ENCODE measurements around the gene ARHGAP9. TPM values are rescaled to one million over a fixed set of nuclear protein-coding genes. Genes with fewer than 3 reads are reported as not detected.
"Not testable (repeated sequence)": the region's sequence is repeated elsewhere in the genome, so short reads cannot be mapped to it uniquely, and the experiment has no call there.

The ARHGAP9 gene
- total RNA-seq, 2 experiments from 2014 or later, result 234 to 363 TPM

- Mint-ChIP-seq H3K27me3 (no peaks in the 10 kb centered on the region), H3K36me3 (no peaks in the 10 kb centered on the region), H3K27ac (no peak overlapping the region), H3K9me3 (ENCODE audit: low read depth) (no peaks in the 10 kb centered on the region), H3K4me3 (no peak overlapping the region), H3K4me1 (peaks cover 24% of the 10 kb centered on the region)
- ATAC-seq (no peak), DNase-seq (no peak)
- CTCF ChIA-PET, result interaction anchor here (0.8 to 15.0 kb wide), 15 partner anchors 9 to 240 kb away, joined by 3 to 144 read pairs (median 12); partner anchors contain the start of gene ARHGAP9
Measured at GRCh38 chr12:57454213-57454565, 25.5 kb downstream of the ARHGAP9 start.

- DNase-seq (peak; percentile 75), ATAC-seq (peak; percentile 69)
- peaks cover 17% of the 10 kb centered on the region for H3K4me1 Mint-ChIP-seq
- CTCF ChIA-PET, result interaction anchor here (0.6 to 15.0 kb wide), 36 partner anchors 9 to 374 kb away, joined by 3 to 144 read pairs (median 5); partner anchors contain the start of genes ARHGAP9, B4GALNT1 and NEMP1
- no peak overlapping the region for H3K4me3 Mint-ChIP-seq
- H3K9me3 Mint-ChIP-seq (ENCODE audit: low read depth), result no peaks in the 10 kb centered on the region
- H3K27me3 Mint-ChIP-seq, result no peaks in the 10 kb centered on the region
- no peaks in the 10 kb centered on the region for H3K36me3 Mint-ChIP-seq
- H3K27ac Mint-ChIP-seq, result no peak overlapping the region
Measured at GRCh38 chr12:57452937-57453509, 26.6 kb downstream of the ARHGAP9 start.

DNA sequence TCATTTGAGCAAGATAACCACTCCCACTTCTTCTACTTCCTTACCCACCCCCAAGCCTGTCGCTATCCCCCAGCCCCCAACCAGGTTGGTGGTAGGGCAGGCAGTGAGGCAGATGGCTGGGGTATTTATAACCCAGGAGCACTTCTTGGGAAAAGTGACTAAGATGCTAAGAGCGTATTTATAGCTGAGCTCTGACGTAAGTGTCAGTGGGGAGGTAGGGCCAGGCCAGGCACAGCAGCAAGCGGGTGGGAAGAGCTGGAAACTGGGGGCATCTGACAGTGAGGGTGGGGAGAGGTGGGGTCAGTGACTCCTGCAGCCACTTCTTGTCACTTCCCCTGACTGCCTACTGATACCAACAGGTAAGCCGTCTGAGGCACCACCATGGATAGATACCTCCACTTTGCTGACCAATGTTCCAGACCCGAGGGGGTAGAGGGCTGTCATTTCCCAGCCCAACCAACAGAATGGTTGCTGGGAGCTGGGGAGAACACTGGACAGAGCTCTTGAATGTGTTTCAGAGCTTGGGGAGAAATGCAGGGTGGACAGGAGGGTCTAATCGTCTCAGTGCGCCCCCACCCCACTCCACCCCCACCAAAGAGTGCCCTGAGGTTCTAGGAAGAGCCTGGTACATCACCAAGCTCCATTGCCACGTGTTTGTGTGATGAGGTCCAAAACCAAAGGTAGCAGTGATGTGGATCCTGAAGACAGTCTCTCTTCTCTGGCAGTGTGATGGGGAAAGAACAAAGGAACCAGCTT, 27.3 kb downstream of the ARHGAP9 start:
- ATAC-seq (peak; percentile 20), DNase-seq (no peak)
- Mint-ChIP-seq H3K27me3 (no peaks in the 10 kb centered on the region), H3K4me3 (no peak overlapping the region), H3K27ac (peak overlapping the region; percentile 58), H3K4me1 (peaks cover 17% of the 10 kb centered on the region), H3K9me3 (ENCODE audit: low read depth) (no peaks in the 10 kb centered on the region), H3K36me3 (no peaks in the 10 kb centered on the region)
- CTCF ChIA-PET, result interaction anchor here (0.6 to 15.0 kb wide), 37 partner anchors 8 to 373 kb away, joined by 3 to 144 read pairs (median 5); partner anchors contain the start of gene NEMP1

DNA sequence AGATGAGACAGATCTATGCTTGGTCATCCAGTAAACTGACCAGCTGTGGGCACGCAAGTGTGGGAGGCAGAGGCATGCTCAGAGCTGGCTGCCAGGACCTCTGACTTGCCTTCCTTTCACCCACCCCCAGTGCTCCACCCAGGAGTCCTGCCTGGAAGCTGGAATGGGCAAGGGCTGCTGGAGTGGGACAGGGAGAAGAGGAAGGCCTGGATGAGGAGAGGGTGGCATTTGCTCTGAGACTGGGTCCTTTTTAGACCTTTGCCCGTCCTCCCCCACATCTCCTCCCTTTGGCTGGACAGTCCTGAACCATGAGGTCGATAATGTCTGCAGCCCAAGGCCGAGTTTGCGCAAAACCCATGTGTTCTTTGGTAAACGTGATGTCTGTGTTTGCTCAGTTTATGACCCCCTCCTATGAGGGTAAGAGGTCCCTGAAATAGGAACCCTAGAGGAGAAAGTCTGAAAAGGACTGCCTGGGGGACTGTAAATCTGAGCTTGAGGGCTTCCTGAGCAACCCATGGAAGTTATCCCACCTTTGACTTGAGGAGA, 28.4 kb downstream of the ARHGAP9 start:
- Mint-ChIP-seq H3K27ac (no peak overlapping the region), H3K27me3 (no peaks in the 10 kb centered on the region), H3K4me1 (peaks cover 17% of the 10 kb centered on the region), H3K4me3 (no peak overlapping the region), H3K36me3 (no peaks in the 10 kb centered on the region), H3K9me3 (ENCODE audit: low read depth) (no peaks in the 10 kb centered on the region)
- no peak for ATAC-seq
- no peak for DNase-seq
- CTCF ChIA-PET, result interaction anchor here (0.9 to 15.0 kb wide), 11 partner anchors 11 to 237 kb away, joined by 3 to 144 read pairs (median 17); a partner anchor contains a TSS

- DNase-seq (no peak), ATAC-seq (no peak)
- Mint-ChIP-seq H3K4me3 (no peak overlapping the region), H3K36me3 (no peaks in the 10 kb centered on the region), H3K27me3 (no peaks in the 10 kb centered on the region), H3K27ac (no peak overlapping the region), H3K4me1 (peaks cover 10% of the 10 kb centered on the region), H3K9me3 (ENCODE audit: low read depth) (no peaks in the 10 kb centered on the region)
- CTCF ChIA-PET, result interaction anchor here (0.9 to 15.0 kb wide), 7 partner anchors 9 to 324 kb away, joined by 3 to 144 read pairs (median 5); a partner anchor contains a TSS
Measured at GRCh38 chr12:57450057-57450456, 29.6 kb downstream of the ARHGAP9 start.

DNA sequence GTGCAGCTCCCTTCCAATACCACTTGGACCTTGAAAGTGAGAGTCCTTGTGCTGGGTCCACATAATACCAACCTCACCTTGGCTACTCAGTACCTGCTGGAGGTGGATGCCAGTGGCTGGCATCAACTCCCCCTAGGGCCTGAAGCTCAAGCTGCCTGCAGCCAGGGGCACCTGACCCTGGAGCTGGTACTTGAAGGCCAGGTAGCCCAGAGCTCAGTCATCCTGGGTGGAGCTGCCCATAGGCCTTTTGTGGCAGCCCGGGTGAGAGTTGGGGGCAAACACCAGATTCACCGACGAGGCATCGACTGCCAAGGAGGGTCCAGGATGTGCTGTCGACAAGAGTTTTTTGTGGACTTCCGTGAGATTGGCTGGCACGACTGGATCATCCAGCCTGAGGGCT, 30.3 kb downstream of the ARHGAP9 start:
- no peaks in the 10 kb centered on the region for H3K27me3 Mint-ChIP-seq
- no peak overlapping the region for H3K4me3 Mint-ChIP-seq
- ATAC-seq (no peak), DNase-seq (no peak)
- no peak overlapping the region for H3K27ac Mint-ChIP-seq
- H3K36me3 Mint-ChIP-seq, result no peaks in the 10 kb centered on the region
- peaks cover 8% of the 10 kb centered on the region for H3K4me1 Mint-ChIP-seq
- no peaks in the 10 kb centered on the region for H3K9me3 Mint-ChIP-seq (ENCODE audit: low read depth)
- CTCF ChIA-PET, result interaction anchor here (0.6 to 5.1 kb wide), 5 partner anchors 9 to 184 kb away, joined by 3 to 27 read pairs (median 3); partner anchors contain the start of gene GLI1

- Mint-ChIP-seq H3K4me3 (no peak overlapping the region), H3K27ac (no peak overlapping the region), H3K27me3 (no peaks in the 10 kb centered on the region), H3K4me1 (peaks cover 8% of the 10 kb centered on the region), H3K9me3 (ENCODE audit: low read depth) (no peaks in the 10 kb centered on the region), H3K36me3 (no peaks in the 10 kb centered on the region)
- no peak for ATAC-seq
- DNase-seq, result no peak
- CTCF ChIA-PET, result interaction anchor here (1.1 to 1.9 kb wide), 3 partner anchors 10 to 141 kb away, joined by 3 to 9 read pairs (median 4); partner anchors contain the start of genes GLI1 and INHBC
Measured at GRCh38 chr12:57448669-57449068, 31.0 kb downstream of the ARHGAP9 start.

DNA sequence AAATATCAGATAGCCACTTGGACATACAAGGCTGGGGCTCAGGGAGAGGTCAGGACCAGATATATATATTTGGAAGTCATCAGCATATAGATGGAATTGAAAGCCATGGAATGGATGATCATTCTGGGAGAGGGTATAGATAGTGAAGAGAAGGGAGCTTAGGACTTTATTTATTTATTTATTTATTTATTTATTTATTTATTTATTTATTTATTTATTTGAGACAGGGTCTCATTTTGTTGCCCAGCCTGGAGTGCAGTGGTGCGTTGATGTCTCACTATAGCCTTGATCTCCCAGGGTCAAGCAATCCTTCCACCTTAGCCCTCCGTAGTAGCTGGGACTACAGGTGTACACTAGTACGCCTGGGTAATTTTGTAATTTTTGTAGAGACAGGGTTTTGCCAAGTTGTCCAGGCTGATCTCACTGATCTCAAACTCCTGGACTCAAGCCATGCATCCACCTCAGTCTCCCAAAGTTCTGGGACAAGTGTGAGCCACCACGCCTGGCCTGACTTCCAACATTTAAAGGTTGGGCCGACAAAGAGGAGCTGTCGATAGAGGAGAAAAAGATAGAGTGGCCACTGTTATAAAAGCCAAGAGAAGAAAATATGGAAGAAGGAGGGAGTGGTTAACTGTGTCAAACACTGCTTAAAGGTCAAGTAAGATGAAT, 33.2 kb downstream of the ARHGAP9 start:
- Mint-ChIP-seq H3K36me3 (peaks cover 3% of the 10 kb centered on the region), H3K27me3 (no peaks in the 10 kb centered on the region), H3K4me3 (no peak overlapping the region), H3K27ac (no peak overlapping the region), H3K9me3 (ENCODE audit: low read depth) (peaks cover 3% of the 10 kb centered on the region), H3K4me1 (peaks cover 2% of the 10 kb centered on the region)
- ATAC-seq (no peak), DNase-seq (no peak)
- CTCF ChIA-PET, result interaction anchor here (0.8 to 2.6 kb wide), 3 partner anchors 9 to 182 kb away, joined by 3 to 14 read pairs (median 12); partner anchors contain the start of gene INHBE

DNA sequence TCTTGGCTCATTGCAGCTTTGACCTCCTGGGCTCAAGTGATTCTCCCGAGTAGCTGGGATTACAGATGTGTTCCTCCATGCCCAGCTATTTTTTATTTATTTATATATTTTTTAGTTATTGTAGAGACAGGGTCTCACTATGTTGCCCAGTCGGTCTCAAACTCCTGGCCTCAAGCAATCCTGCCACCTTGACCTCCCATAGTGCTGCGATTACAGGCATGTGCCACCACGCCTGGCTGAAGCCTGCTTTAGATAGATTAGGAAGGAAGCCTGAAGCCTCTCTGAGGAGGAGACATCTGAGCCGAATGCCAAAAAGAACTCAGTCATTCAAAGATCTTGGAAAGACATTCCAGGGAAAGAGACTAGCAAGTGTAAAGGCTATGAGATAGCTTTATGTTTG, 34.9 kb downstream of the ARHGAP9 start:
- Mint-ChIP-seq H3K4me1 (peaks cover 2% of the 10 kb centered on the region), H3K9me3 (ENCODE audit: low read depth) (peaks cover 6% of the 10 kb centered on the region), H3K36me3 (peaks cover 6% of the 10 kb centered on the region), H3K27ac (no peak overlapping the region), H3K27me3 (peaks cover 7% of the 10 kb centered on the region), H3K4me3 (no peak overlapping the region)
- ATAC-seq, result no peak
- CTCF ChIA-PET, result interaction anchor here (0.8 to 2.5 kb wide), 7 partner anchors 8 to 143 kb away, joined by 3 to 12 read pairs (median 5); partner anchors contain the start of genes INHBC and INHBE
- no peak for DNase-seq

GRCh38 chr12:57444337-57444736, 35.3 kb downstream of the ARHGAP9 start:
- H3K9me3 Mint-ChIP-seq (ENCODE audit: low read depth); H3K27me3 Mint-ChIP-seq; DNase-seq; ATAC-seq; H3K27ac Mint-ChIP-seq; H3K4me3 Mint-ChIP-seq; H3K36me3 Mint-ChIP-seq; H3K4me1 Mint-ChIP-seq: not testable (repeated sequence)
- CTCF ChIA-PET, result interaction anchor here (0.8 to 2.1 kb wide), 5 partner anchors 8 to 14 kb away, joined by 3 to 8 read pairs (median 5); partner anchors contain the start of genes INHBC and INHBE

DNA sequence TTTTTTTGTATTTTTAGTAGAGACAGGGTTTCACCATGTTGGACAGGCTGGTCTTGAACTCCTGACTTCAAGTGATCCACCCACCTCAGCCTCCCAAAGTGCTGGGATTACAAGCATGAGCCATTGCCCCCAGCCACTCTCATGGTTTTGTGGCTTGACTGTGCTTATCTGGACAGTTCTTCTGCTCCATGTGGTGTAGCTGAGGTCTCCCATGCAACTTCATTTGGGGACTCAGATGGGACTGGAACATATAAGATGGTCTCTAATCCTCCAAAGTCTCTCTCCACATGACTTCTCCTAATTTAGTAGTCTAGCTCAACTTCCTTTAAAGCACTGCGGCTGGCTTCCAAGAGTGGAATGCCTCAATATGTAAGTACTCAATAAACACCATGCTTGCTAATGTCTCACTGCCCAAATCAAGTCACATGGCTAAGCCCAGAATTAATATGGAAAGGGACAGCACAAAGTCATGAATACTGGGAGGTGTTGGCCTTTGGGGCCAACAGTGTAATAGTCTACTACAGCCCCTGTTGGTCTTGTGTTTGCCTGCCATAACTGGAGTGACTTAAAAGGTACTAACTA, 37.7 kb downstream of the ARHGAP9 start:
- CTCF ChIA-PET, result interaction anchor here (1.3 to 1.7 kb wide), 2 partner anchors 11 to 199 kb away, joined by 3 to 4 read pairs; no protein-coding TSS in a partner anchor
- H3K36me3 Mint-ChIP-seq, result peaks cover 6% of the 10 kb centered on the region
- H3K27ac Mint-ChIP-seq, result no peak overlapping the region
- peaks cover 6% of the 10 kb centered on the region for H3K9me3 Mint-ChIP-seq (ENCODE audit: low read depth)
- DNase-seq (no peak), ATAC-seq (no peak)
- no peak overlapping the region for H3K4me3 Mint-ChIP-seq
- peaks cover 7% of the 10 kb centered on the region for H3K27me3 Mint-ChIP-seq
- H3K4me1 Mint-ChIP-seq, result peaks cover 2% of the 10 kb centered on the region

GRCh38 chr12:57441393-57441792, 38.3 kb downstream of the ARHGAP9 start:
- not testable (repeated sequence) for ATAC-seq, H3K36me3 Mint-ChIP-seq, H3K27me3 Mint-ChIP-seq

More at GRCh38 chr12:57441393-57441792, 38.3 kb downstream of the ARHGAP9 start:
- H3K4me1 Mint-ChIP-seq; H3K27ac Mint-ChIP-seq; H3K4me3 Mint-ChIP-seq; DNase-seq; H3K9me3 Mint-ChIP-seq (ENCODE audit: low read depth): not testable (repeated sequence)
- CTCF ChIA-PET, result interaction anchor here (0.7 to 1.7 kb wide), 2 partner anchors 169 to 199 kb away, joined by 3 to 4 read pairs; no protein-coding TSS in a partner anchor

Measured in activated CD8-positive, alpha-beta memory T cell treated with anti-CD3 and anti-CD28 coated beads, Interleukin-2, amount 10 ng/mL, durations not matched to agents 7 days and 5 days (primary cell).